ENCODE results near the gene ZKSCAN1.

Gene ZKSCAN1

DNA sequence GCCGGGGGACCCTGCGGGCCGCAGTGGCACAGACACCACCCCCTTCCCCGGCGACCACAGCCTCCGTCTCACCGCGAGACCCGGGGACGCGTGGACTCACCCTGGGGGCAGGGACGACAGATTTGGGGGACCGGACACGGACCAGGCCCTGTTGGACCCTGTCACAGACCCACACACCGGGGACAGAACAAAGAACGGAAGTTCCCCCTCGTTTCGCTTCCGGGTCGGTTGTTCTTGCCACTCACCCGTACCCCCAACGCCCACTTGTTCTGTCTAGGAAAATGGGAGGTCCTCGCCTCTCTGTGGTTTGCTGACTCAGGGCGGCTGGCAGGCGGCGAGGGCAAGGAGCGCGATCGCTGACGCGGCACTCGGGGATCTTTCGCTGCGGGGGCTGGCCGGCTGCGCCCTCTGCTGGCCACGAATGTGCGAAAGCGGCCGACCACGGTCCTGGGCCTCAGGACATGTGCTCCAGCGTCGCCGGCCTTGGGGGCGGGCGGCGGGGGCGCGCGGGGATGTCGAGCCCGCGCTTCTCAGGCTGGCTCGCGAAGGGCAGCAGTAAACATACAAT, 66.2 kb downstream of the ZKSCAN1 start, which contains the start of gene ZNF3:
TSS of gene ZNF3 (minus strand) at position 189 of the 568 bp plus-strand sequence. CDS start 4,366 bp downstream, outside the sequence.
- DNase-seq: peak; percentile 98

GRCh38 chr7:100082978-100083377, 67.6 kb downstream of the ZKSCAN1 start:
- DNase-seq: no peak

GRCh38 chr7:100085515-100085914, 70.1 kb downstream of the ZKSCAN1 start:
- DNase-seq: peak in 1 of 2 experiments; percentile 8

DNA sequence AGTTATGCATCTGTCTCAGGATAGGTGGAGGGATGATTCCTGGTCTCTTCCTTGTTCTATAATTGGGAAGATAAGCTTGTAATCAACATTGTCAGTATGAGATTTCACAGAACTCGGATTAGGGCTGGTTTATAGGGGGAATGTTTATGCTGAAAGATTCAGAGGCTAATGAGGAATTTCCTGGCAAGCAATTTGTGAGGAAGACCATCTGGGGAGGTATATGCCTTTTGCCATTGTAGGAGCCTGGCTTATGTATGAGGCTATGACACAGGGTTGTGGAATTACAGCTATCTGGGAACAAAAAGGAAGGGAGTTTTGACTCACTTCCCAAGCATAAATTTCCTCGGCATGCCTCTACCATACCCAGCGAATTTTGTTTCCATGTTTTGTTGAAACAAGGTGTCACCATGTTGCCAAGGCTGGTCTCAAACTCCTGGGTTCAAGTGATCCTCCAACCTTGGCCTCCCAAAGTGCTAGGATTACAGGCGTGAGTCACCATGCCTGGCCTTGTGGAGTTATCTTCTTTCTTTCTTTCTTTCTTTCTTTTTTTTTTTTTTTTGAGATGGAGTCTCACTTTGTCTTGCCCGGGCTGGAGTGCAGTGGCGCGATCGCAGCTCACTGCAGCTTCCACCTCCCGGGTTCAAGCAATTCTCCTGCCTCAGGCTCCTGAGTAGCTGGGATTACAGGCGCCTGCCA, 71.8 kb downstream of the ZKSCAN1 start:
- no peak for DNase-seq

DNA sequence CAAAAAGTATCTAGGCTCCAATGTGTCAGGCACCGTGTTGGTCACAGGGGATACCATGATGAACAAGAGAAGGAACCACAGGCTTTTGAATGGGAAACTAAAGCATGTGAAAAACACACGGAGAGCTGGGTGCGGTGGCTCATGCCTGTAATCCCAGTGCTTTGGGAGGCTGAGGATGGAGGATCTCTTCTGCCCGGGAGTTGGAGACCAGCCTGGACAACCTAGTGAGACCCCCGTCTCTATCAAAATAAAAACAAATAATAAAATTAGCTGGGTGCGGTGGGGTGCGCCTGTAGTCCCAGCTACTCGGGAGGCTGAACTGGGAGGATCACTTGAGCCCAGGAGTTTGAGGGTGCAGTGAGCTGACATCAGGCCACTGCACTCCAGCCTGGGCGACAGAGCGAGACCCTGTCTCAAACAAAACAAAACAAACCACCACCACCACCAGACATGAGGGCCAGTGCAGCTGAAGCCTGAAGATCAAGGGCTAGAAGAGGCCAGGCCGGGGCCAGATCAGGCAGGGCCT, 72.8 kb downstream of the ZKSCAN1 start:
- DNase-seq: no peak

- DNase-seq: peak; percentile 24 to 60
Observed at GRCh38 chr7:100088621-100089457, 73.4 kb downstream of the ZKSCAN1 start, which contains the start of gene COPS6. TSS of gene COPS6 (plus strand) at chr7:100088969. CDS start at chr7:100088991, 22 bp downstream.

DNA sequence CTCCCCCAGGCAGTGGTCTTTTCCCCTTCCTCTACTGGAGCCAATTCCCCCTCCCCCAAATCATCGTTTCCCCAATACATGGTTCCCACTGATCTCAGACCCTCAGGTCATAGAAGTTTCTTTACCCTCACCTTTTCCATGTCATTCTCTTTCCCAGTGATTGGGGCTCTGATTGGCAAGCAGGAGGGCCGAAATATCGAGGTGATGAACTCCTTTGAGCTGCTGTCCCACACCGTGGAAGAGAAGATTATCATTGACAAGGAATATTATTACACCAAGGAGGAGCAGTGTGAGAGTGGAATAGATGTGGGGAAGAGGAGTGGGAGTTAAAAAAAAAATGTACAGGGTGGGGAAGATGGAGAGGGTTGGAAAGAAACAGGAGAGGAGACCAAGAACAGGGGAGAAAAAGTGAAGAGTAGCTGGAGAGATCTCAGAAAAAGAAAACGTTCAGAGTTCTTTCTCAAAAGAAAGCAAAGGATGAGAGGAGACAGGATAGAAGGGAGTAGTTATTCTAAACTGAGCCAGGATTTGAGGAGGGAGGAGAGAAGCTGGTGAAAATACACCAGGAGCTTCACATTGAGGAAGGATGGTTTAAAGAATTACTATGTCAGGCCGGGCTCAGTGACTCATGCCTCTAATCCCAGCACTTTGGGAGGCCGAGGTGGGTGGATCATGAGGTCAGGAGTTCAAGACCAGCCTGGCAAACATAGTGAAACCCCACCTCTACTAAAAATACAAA, 74.2 kb downstream of the ZKSCAN1 start:
- DNase-seq: no peak

DNA sequence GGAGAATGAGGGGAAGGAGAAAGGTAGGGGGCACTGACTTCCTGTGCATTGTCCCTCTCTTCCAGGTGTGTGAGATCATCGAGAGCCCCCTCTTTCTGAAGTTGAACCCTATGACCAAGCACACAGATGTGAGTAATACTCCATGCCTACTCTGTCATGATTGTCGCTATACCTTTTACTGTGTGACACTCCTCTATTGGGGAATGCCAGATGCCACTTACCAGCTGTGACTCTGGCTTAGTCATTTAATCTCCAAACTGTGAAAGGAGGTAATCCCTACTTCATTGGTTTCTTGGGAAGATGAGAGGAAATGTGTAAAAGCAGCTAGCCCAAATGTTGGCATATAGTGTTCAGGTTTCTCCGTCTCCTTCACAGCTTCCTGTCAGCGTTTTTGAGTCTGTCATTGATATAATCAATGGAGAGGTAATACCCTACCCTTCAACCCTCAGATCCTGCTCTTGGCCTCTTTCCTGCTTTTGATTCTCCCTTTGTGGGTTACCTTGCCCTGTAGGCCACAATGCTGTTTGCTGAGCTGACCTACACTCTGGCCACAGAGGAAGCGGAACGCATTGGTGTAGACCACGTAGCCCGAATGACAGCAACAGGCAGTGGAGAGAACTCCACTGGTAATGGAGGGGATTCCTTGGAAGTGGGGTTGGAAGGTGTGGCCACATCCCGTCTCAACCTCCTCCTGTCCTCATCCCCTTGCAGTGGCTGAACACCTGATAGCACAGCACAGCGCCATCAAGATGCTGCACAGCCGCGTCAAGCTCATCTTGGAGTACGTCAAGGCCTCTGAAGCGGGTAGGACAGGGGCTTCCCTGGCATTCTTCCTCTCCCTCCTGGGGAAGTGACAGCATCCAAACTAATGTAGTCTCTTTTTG, 75.4 kb downstream of the ZKSCAN1 start:
- DNase-seq: peak; percentile 88 to 90

Measured in NCI-H524 (cell line).